Neural progenitor cell (in vitro differentiated cells): ENCODE measurements around the gene DYNLT1. TPM values are rescaled to one million over a fixed set of nuclear protein-coding genes. Genes with fewer than 3 reads are reported as not detected.
"Not testable (repeated sequence)": the region's sequence is repeated elsewhere in the genome, so short reads cannot be mapped to it uniquely, and the experiment has no call there.

Experiments
- DNase-seq: peaks from one replicate; pipeline ENCODE4 v3.0.0-alpha.2; 2016; ENCODE audit warnings: low spot score
- H2AFZ ChIP-seq: fragments of 200-600 bp; sonication (generic); replicated peaks from 2 replicates; pipeline ENCODE4 v1.6.1; 2016; ENCODE audit warnings: antibody characterized with exemption
- H3F3A ChIP-seq: fragments of 200-600 bp; sonication (generic); 2 replicates; pipeline ENCODE4 v1.6.1; 2016; ENCODE audit warnings: antibody characterized with exemption, low read depth
- H3K27ac ChIP-seq: fragments of 200-600 bp; sonication (generic); 2 replicates; pipeline ENCODE4 v1.5.1; 2016; ENCODE audit warnings: mild to moderate bottlenecking
- H3K27me3 ChIP-seq: fragments of 200-600 bp; sonication (generic); 2 replicates; pipeline ENCODE4 v1.6.1; 2016; ENCODE audit warnings: mild to moderate bottlenecking, moderate library complexity
- H3K36me3 ChIP-seq: fragments of 200-600 bp; sonication (generic); 2 replicates; pipeline ENCODE4 v1.5.1; 2016
- H3K4me1 ChIP-seq: fragments of 200-600 bp; sonication (generic); 2 replicates; pipeline ENCODE4 v1.6.1; 2016; ENCODE audit warnings: mixed run types
- H3K4me2 ChIP-seq: fragments of 200-600 bp; sonication (generic); 2 replicates; pipeline ENCODE4 v1.6.1; 2016
- H3K4me3 ChIP-seq: fragments of 200-600 bp; sonication (generic); 2 replicates; pipeline ENCODE4 v1.5.1; 2016
- H3K79me2 ChIP-seq: fragments of 200-600 bp; sonication (generic); 2 replicates; pipeline ENCODE4 v1.6.1; 2016; ENCODE audit warnings: low read depth
- H3K9ac ChIP-seq: fragments of 200-600 bp; sonication (generic); 2 replicates; pipeline ENCODE4 v1.6.1; 2016
- H3K9me3 ChIP-seq: fragments of 200-600 bp; sonication (generic); 2 replicates; pipeline ENCODE4 v1.5.1; 2016; ENCODE audit warnings: low read depth
- H4K20me1 ChIP-seq: fragments of 200-600 bp; sonication (generic); 2 replicates; pipeline ENCODE4 v1.6.1; 2016; ENCODE audit warnings: low read depth
- H3K27ac Mint-ChIP-seq: 3 replicates; pipeline ENCODE4 v1.8.0; 2021; ENCODE audit warnings: mixed read lengths
- H3K27me3 Mint-ChIP-seq: 2 replicates; pipeline ENCODE4 v1.8.0; 2022; ENCODE audit warnings: low read depth, mild to moderate bottlenecking, inconsistent platforms, moderate library complexity, mixed read lengths; ENCODE audit not compliant: insufficient read depth
- H3K36me3 Mint-ChIP-seq: 3 replicates; pipeline ENCODE4 v1.8.0; 2021; ENCODE audit warnings: mixed read lengths
- H3K4me1 Mint-ChIP-seq: 3 replicates; pipeline ENCODE4 v1.8.0; 2021; ENCODE audit warnings: mixed read lengths
- H3K4me3 Mint-ChIP-seq: 3 replicates; pipeline ENCODE4 v1.8.0; 2021; ENCODE audit warnings: mild to moderate bottlenecking, moderate library complexity, mixed read lengths
- H3K9me3 Mint-ChIP-seq: 3 replicates; pipeline ENCODE4 v1.8.0; 2020; ENCODE audit warnings: mixed read lengths
- EZH2 ChIP-seq: fragments of 200-600 bp; sonication (generic); IDR thresholded peaks from 2 replicates; pipeline ENCODE4 v1.6.1; 2017; ENCODE audit warnings: antibody characterized with exemption, mild to moderate bottlenecking, moderate library complexity
- EZH2phosphoT487 ChIP-seq: fragments of 200-600 bp; sonication (generic); IDR thresholded peaks from 2 replicates; pipeline ENCODE4 v1.6.1; 2017; ENCODE audit warnings: antibody characterized with exemption
- total RNA-seq: library from RNA; depleted of rRNA; stranded (reverse); fragments of >200 nt; gene quantifications from 2 replicates; pipeline ENCODE4 v1.2.3, GENCODE V29; 2015; ENCODE audit warnings: low replicate concordance
- TF ChIP-seq, protein P1 (sequence below): fragments of 200-600 bp; sonication (generic); IDR thresholded peaks from 2 replicates; pipeline ENCODE4 v1.5.1; 2017; ENCODE audit warnings: antibody characterized with exemption, mild to moderate bottlenecking

The DYNLT1 gene
- total RNA-seq, 1 donor from 2014 or later = 82.8 TPM

GRCh38 chr6:158660333-158660754 lies 15.8 kb upstream of the DYNLT1 start:
- Histone ChIP-seq H3K27me3 (no peaks in the 10 kb centered on the region), H3K4me1 (peaks cover 12% of the 10 kb centered on the region), H3K9me3 (no peaks in the 10 kb centered on the region), H4K20me1 (no peaks in the 10 kb centered on the region), H3K27ac (no peak overlapping the region), H2AFZ (no peak overlapping the region), H3K4me2 (no peak overlapping the region), H3K36me3 (no peaks in the 10 kb centered on the region), H3F3A (peaks cover 3% of the 10 kb centered on the region), H3K4me3 (no peak overlapping the region), H3K79me2 (no peaks in the 10 kb centered on the region), H3K9ac (no peak overlapping the region)
- Mint-ChIP-seq H3K36me3 (no peaks in the 10 kb centered on the region), H3K27ac (no peak overlapping the region), H3K4me1 (peaks cover 14% of the 10 kb centered on the region), H3K4me3 (no peak overlapping the region), H3K27me3 (peaks cover 9% of the 10 kb centered on the region), H3K9me3 (no peaks in the 10 kb centered on the region)
- TF ChIP-seq, protein P1, sequence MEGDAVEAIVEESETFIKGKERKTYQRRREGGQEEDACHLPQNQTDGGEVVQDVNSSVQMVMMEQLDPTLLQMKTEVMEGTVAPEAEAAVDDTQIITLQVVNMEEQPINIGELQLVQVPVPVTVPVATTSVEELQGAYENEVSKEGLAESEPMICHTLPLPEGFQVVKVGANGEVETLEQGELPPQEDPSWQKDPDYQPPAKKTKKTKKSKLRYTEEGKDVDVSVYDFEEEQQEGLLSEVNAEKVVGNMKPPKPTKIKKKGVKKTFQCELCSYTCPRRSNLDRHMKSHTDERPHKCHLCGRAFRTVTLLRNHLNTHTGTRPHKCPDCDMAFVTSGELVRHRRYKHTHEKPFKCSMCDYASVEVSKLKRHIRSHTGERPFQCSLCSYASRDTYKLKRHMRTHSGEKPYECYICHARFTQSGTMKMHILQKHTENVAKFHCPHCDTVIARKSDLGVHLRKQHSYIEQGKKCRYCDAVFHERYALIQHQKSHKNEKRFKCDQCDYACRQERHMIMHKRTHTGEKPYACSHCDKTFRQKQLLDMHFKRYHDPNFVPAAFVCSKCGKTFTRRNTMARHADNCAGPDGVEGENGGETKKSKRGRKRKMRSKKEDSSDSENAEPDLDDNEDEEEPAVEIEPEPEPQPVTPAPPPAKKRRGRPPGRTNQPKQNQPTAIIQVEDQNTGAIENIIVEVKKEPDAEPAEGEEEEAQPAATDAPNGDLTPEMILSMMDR = peak; percentile 57
- TF ChIP-seq EZH2phosphoT487 (no peak), EZH2 (no peak)
- peak; percentile 34 for DNase-seq

GRCh38 chr6:158656986-158657385 lies 12.4 kb upstream of the DYNLT1 start:
- H4K20me1 ChIP-seq = not testable (repeated sequence)

GRCh38 chr6:158655569-158656450 lies 11.3 kb upstream of the DYNLT1 start:
- H3K27ac ChIP-seq = no peak overlapping the region
- H3K4me1 ChIP-seq = no peaks in the 10 kb centered on the region
- peaks cover 26% of the 10 kb centered on the region for H3K4me1 Mint-ChIP-seq
- no peak overlapping the region for H3K27ac Mint-ChIP-seq
- TF ChIP-seq EZH2 (no peak), EZH2phosphoT487 (no peak)
- TF ChIP-seq, protein P1 = no peak
- H3K79me2 ChIP-seq = no peaks in the 10 kb centered on the region
- H3K27me3 ChIP-seq = no peaks in the 10 kb centered on the region
- H3F3A ChIP-seq = no peaks in the 10 kb centered on the region
- H3K9ac ChIP-seq = no peak overlapping the region
- H3K36me3 Mint-ChIP-seq = no peaks in the 10 kb centered on the region
- H3K9me3 ChIP-seq = no peaks in the 10 kb centered on the region
- peaks cover 15% of the 10 kb centered on the region for H3K27me3 Mint-ChIP-seq
- H3K4me3 ChIP-seq = no peak overlapping the region
- peak overlapping the region; percentile 11 for H3K4me3 Mint-ChIP-seq
- DNase-seq = no peak
- no peak overlapping the region for H2AFZ ChIP-seq
- no peaks in the 10 kb centered on the region for H3K9me3 Mint-ChIP-seq
- H3K4me2 ChIP-seq = no peak overlapping the region
- H3K36me3 ChIP-seq = no peaks in the 10 kb centered on the region
- no peaks in the 10 kb centered on the region for H4K20me1 ChIP-seq

More at GRCh38 chr6:158656986-158657385, 12.4 kb upstream of the DYNLT1 start:
- Mint-ChIP-seq H3K4me1 (peaks cover 26% of the 10 kb centered on the region), H3K27me3 (peaks cover 15% of the 10 kb centered on the region)
- H3K4me1 ChIP-seq, DNase-seq, H3K27ac ChIP-seq, H3K4me3 ChIP-seq, H3K79me2 ChIP-seq, H3K9me3 ChIP-seq, H3K27ac Mint-ChIP-seq, H3K36me3 ChIP-seq, H3K36me3 Mint-ChIP-seq, H3K9ac ChIP-seq, H3K4me3 Mint-ChIP-seq, H2AFZ ChIP-seq, H3F3A ChIP-seq, H3K4me2 ChIP-seq, H3K27me3 ChIP-seq, H3K9me3 Mint-ChIP-seq: not testable (repeated sequence)

GRCh38 chr6:158654960-158655489 lies 10.5 kb upstream of the DYNLT1 start:
- H3K4me3 Mint-ChIP-seq = no peak overlapping the region
- DNase-seq = no peak
- Histone ChIP-seq H3K4me3 (no peak overlapping the region), H2AFZ (no peak overlapping the region), H3K9ac (no peak overlapping the region), H3K36me3 (no peaks in the 10 kb centered on the region), H3K4me1 (no peaks in the 10 kb centered on the region), H3F3A (no peaks in the 10 kb centered on the region), H3K27me3 (no peaks in the 10 kb centered on the region), H4K20me1 (no peaks in the 10 kb centered on the region), H3K79me2 (no peaks in the 10 kb centered on the region), H3K27ac (no peak overlapping the region), H3K4me2 (no peak overlapping the region), H3K9me3 (no peaks in the 10 kb centered on the region)
- peak overlapping the region; percentile 15 for H3K27ac Mint-ChIP-seq
- peaks cover 15% of the 10 kb centered on the region for H3K27me3 Mint-ChIP-seq
- H3K4me1 Mint-ChIP-seq = peaks cover 26% of the 10 kb centered on the region
- TF ChIP-seq, protein P1 = no peak
- TF ChIP-seq EZH2phosphoT487 = no peak
- no peaks in the 10 kb centered on the region for H3K36me3 Mint-ChIP-seq
- H3K9me3 Mint-ChIP-seq = no peaks in the 10 kb centered on the region
